Astrocyte of the spinal cord (primary cell): Measurements from ENCODE around the gene UBXN2A.
"Not testable (repeated sequence)": the region's sequence is repeated elsewhere in the genome, so short reads cannot be mapped to it uniquely, and the experiment has no call there.

ENCODE experiments used
- DNase-seq: peaks from one replicate; pipeline ENCODE4 v3.0.0; 2011; ENCODE audit warnings: low read depth, low spot score
- H3K4me3 ChIP-seq: 2 replicates; pipeline ENCODE4 v1.5.1; 2011; ENCODE audit warnings: low read depth, mild to moderate bottlenecking, low read length, moderate library complexity
- CTCF ChIP-seq: IDR thresholded peaks from 2 replicates; pipeline ENCODE4 v1.5.1; 2012; ENCODE audit warnings: low read depth, mild to moderate bottlenecking, low read length, inconsistent platforms
- in situ Hi-C: cut with HindIII; loops from 2 replicates; pipeline ENCODE4 v1.10.0; 2017; ENCODE audit warnings: low sequenced_read_pairs

Gene UBXN2A

GRCh38 chr2:24011250-24012104 is 71.2 kb downstream of the UBXN2A start:
- no peak for DNase-seq
- in situ Hi-C loops: no loop called here
- no peak for TF ChIP-seq CTCF

GRCh38 chr2:24012521-24013188 is 72.4 kb downstream of the UBXN2A start:
- TF ChIP-seq CTCF: no peak
- no peak for DNase-seq
- in situ Hi-C loops: no loop called here

More at GRCh38 chr2:24011250-24012104, 71.2 kb downstream of the UBXN2A start:
- H3K4me3 ChIP-seq: no peak overlapping the region

GRCh38 chr2:24014902-24015301 is 74.6 kb downstream of the UBXN2A start:
- H3K4me3 ChIP-seq, in situ Hi-C loops, DNase-seq: not testable (repeated sequence)

More at GRCh38 chr2:24012521-24013188, 72.4 kb downstream of the UBXN2A start:
- H3K4me3 ChIP-seq: no peak overlapping the region

GRCh38 chr2:24015562-24016375 is 75.5 kb downstream of the UBXN2A start:
- no peak overlapping the region for H3K4me3 ChIP-seq
- TF ChIP-seq CTCF: no peak
- in situ Hi-C loops: no loop called here
- peak; percentile 64 for DNase-seq

GRCh38 chr2:24016376-24016761 is 76.1 kb downstream of the UBXN2A start:
- no peak overlapping the region for H3K4me3 ChIP-seq
- no peak for TF ChIP-seq CTCF
- no peak for DNase-seq
- in situ Hi-C loops: no loop called here

GRCh38 chr2:24016853-24017703 is 76.8 kb downstream of the UBXN2A start:
- no peak for TF ChIP-seq CTCF
- in situ Hi-C loops: no loop called here
- H3K4me3 ChIP-seq: no peak overlapping the region
- DNase-seq: no peak
